RWPE1 (cell line): ENCODE results near the gene GOLGA8B.
"Not testable (repeated sequence)": the region's sequence is repeated elsewhere in the genome, so short reads cannot be mapped to it uniquely, and the experiment has no call there.

ENCODE experiments used
- CTCF ChIA-PET: fragments of 350-600 bp; sonication (Branson Sonifier 250); formaldehyde crosslinking; extraction: SDS; loops from one replicate; lab custom pipeline; 2021; lab: Yijun Ruan, JAX
- POLR2A ChIA-PET: fragments of 400-600 bp; formaldehyde crosslinking; extraction: SDS; loops from one replicate; lab custom pipeline; 2020; ENCODE audit warnings: antibody characterized with exemption; ENCODE audit not compliant: low non-redundant PET; lab: Yijun Ruan, JAX
- DNase-seq: peaks from one replicate; pipeline ENCODE4 v3.0.0; 2012; ENCODE audit warnings: low spot score
- H3K27ac ChIP-seq: fragments of 450-650 bp; 2 replicates; pipeline ENCODE4 v1.5.1; 2017

Gene GOLGA8B

DNA sequence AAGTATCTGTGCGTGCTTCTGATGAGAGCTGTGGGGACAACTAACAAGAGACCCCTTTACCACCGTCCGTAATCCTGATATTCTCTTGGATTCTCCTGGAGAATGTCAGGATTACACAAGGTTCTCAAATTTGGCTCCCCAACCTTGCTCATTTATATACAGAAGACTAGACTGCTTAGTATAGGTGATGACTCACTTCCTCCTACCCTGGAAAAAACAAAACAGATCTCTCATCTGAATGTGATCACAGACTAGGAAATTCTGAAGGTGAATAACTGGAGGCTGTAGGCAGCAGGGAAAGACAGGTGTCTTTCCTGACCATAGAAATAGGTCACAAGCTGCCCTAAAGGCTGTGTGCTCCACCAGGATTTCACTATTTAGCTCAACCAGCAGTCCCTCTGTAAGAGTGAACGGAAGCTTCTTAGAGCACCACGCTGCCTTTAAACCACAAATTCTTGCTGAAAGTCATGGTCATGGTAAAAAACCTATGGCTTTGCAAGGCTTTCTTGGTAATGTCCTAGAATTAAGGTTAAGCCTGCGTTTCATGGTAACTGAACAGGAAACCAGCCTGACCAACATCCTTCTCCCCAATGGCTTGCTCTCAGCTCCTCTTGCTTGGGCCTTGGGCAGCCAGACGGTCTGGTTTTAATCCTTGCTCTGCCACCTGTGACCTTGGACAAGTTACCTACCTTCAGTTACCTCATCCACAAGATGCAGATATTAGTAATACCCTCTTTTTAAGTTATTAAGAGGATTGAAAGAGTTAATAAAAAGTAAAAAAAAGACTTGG lies 39.4 kb downstream of the GOLGA8B start:
- DNase-seq, H3K27ac ChIP-seq, CTCF ChIA-PET, POLR2A ChIA-PET: not testable (repeated sequence)

DNA sequence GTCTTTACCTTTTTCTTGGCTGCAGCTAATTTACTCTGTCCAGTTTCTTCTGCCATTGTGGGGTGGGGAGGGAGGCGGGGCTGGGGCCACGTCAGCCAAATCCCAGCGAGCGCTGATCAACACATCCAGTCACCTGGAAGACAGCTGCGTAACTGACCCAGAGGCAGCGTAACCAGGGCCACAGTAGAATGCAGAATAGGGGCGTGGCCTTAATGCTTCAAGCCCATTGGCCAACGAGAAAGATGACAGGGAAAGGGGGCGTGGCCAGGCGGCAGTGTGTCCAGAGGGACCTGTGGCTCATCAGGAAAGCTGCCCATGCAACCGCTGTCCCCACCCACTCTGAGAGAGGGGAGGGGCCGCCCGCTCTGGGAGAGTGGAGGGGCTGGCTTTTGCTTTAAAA lies 47.6 kb downstream of the GOLGA8B start:
- CTCF ChIA-PET, POLR2A ChIA-PET, DNase-seq, H3K27ac ChIP-seq: not testable (repeated sequence)
